22Rv1 (cell line): ENCODE measurements around the gene CTBP1.

Experiments used
- H3K27ac ChIP-seq: fragments of 450-650 bp; 2 replicates; pipeline ENCODE4 v1.5.1; 2017
- CTCF ChIP-seq: fragments of 450-650 bp; IDR thresholded peaks from 2 replicates; pipeline ENCODE4 v1.5.1; 2017; ENCODE audit warnings: mild to moderate bottlenecking
- ZFX ChIP-seq: fragments of 450-650 bp; IDR thresholded peaks from 2 replicates; pipeline ENCODE4 v1.6.1; 2017; ENCODE audit warnings: antibody characterized with exemption, borderline replicate concordance

Gene CTBP1

GRCh38 chr4:1194010-1194900 lies 54.7 kb downstream of the CTBP1 start:
- no peak overlapping the region for H3K27ac ChIP-seq
- no peak for TF ChIP-seq ZFX
- no peak for TF ChIP-seq CTCF

- H3K27ac ChIP-seq, result no peak overlapping the region
- TF ChIP-seq ZFX, result no peak
- TF ChIP-seq CTCF, result no peak
Observed at GRCh38 chr4:1193206-1194009, 55.5 kb downstream of the CTBP1 start.

GRCh38 chr4:1192493-1193205 lies 56.3 kb downstream of the CTBP1 start:
- TF ChIP-seq ZFX, result no peak
- no peak for TF ChIP-seq CTCF
- no peak overlapping the region for H3K27ac ChIP-seq

DNA sequence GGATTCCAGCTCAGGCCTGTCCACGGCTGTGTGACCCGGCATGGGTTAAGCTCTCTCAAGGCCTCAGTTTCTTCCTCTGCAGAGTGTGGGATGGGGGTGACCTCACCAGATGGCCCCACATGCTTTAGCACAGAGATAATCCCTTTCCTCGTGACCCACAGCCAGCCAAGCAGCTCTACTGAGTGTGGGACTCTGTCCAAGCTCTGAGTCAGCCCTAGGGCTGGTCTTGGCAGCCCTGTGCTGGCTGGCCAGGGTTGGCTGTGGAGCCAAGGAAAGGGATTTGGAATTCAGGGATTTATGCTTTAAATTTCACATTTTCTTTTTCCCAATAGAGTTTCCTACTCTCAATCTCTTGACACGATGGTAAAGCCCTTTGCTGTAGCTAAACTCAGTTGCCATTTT lies 56.8 kb downstream of the CTBP1 start:
- TF ChIP-seq ZFX, result no peak
- no peak for TF ChIP-seq CTCF
- H3K27ac ChIP-seq, result no peak overlapping the region

DNA sequence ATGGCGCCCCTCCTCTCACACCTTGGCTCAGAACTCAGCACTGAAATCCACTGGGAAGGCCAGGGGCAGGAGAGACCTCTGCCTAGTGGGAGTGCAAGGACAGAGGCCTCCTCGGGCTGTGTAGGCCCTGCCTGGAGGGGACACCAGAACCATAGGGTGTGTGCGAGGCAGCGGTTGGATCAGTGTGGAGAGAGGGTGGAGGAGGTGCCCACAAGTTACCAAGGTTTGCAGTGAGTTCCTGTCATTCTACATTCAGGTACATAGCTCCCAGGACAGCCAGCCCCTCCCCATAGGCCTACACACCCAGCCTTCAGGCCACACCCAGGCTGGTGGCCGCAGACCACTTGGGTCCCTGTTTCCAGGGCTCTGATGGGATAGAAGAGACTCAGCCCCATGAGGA lies 57.3 kb downstream of the CTBP1 start:
- no peak overlapping the region for H3K27ac ChIP-seq
- TF ChIP-seq CTCF (no peak), ZFX (no peak)

DNA sequence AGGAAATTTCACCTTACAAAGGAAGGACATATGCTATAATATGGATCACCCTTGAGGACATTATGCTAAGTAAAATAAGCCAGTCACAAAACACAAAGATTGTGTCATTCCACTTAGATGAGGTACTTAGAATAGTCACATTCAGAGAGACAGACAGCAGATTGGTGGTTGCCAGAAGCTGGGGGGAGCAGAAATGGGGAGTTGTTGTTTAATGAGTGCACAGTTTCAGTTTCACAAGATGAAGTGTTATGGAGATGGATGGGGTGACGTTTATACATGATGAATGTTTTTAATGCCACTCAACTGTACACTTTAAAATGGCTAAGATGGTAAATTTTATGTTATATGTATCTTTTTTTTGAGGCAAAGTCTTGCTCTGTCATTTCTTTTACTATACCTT lies 61.7 kb downstream of the CTBP1 start:
- TF ChIP-seq ZFX (no peak), CTCF (no peak)
- H3K27ac ChIP-seq, result no peak overlapping the region
